Measurements from ENCODE around the gene RIT2. TPM values are rescaled to one million over a fixed set of nuclear protein-coding genes. Genes with fewer than 3 reads are reported as not detected.

RIT2 gene
- total RNA-seq, 4 donors from 2014 or later = not detected

- DNase-seq (ENCODE audit: low spot score) (no peak), ATAC-seq (ENCODE audit: low FRiP score) (no peak)
- no peak for TF ChIP-seq CTCF (IDR thresholded peaks at IDR 0.05)
Measured at GRCh38 chr18:43046322-43046721, 69.2 kb downstream of the RIT2 start.

GRCh38 chr18:43043626-43044025 is 71.9 kb downstream of the RIT2 start:
- no peak for ATAC-seq (ENCODE audit: low FRiP score)
- TF ChIP-seq CTCF (IDR thresholded peaks at IDR 0.05) = no peak

GRCh38 chr18:43040281-43040680 is 75.2 kb downstream of the RIT2 start:
- no peak for ATAC-seq (ENCODE audit: low FRiP score)
- no peak for TF ChIP-seq CTCF (IDR thresholded peaks at IDR 0.05)
- no peak for DNase-seq (ENCODE audit: low spot score)

More at GRCh38 chr18:43043626-43044025, 71.9 kb downstream of the RIT2 start:
- DNase-seq (ENCODE audit: low spot score) = no peak

- TF ChIP-seq CTCF (IDR thresholded peaks at IDR 0.05) = no peak
- DNase-seq (ENCODE audit: low spot score) = no peak
- no peak for ATAC-seq (ENCODE audit: low FRiP score)
Measured at GRCh38 chr18:43034683-43035500, 80.6 kb downstream of the RIT2 start.

- TF ChIP-seq CTCF (IDR thresholded peaks at IDR 0.05) = no peak
- no peak for ATAC-seq (ENCODE audit: low FRiP score)
- no peak for DNase-seq (ENCODE audit: low spot score)
Measured at GRCh38 chr18:43031169-43031568, 84.3 kb downstream of the RIT2 start.

GRCh38 chr18:43029414-43029813 is 86.1 kb downstream of the RIT2 start:
- ATAC-seq (ENCODE audit: low FRiP score) (no peak), DNase-seq (ENCODE audit: low spot score) (no peak)
- no peak for TF ChIP-seq CTCF (IDR thresholded peaks at IDR 0.05)

- TF ChIP-seq CTCF (IDR thresholded peaks at IDR 0.05) = no peak
- ATAC-seq (ENCODE audit: low FRiP score) = no peak
- no peak for DNase-seq (ENCODE audit: low spot score)
Measured at GRCh38 chr18:43022874-43023273, 92.6 kb downstream of the RIT2 start.
